ENCODE data around the gene CLCN1. TPM values are rescaled to one million over a fixed set of nuclear protein-coding genes. Genes with fewer than 3 reads are reported as not detected.

CLCN1 gene
- polyA plus RNA-seq, 3 donors = 0.04 to 0.76 (median 0.11) TPM

DNA sequence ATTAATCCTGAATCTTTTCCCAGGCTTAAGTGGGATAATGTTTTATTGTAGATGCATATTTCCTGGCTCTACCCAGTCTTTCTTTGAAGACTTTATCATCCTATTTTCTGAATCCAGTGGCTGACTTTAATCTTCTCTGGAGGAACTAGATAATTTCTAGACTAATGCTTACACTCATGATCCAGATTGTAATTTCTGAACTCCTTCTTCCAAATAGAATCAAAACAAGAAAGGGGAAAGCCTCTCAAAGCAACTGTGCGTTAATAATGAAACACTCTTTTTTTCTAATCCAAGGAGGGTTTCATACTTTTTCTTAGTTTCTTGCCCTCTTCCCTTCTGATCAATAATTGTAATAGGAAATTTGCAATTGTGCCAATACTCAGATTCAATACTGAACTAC lies 44.7 kb upstream of the CLCN1 start:
- Mint-ChIP-seq H3K36me3 (peaks cover 45% of the 10 kb centered on the region in 2 donors), H3K4me1 (peaks cover 12% of the 10 kb centered on the region), H3K27ac (no peak overlapping the region), H3K9me3 (no peaks in the 10 kb centered on the region), H3K27me3 (ENCODE audit: low read depth in 3 of 3) (peaks cover 0 to 2% (median 1%) of the 10 kb centered on the region in 3 donors), H3K4me3 (no peak overlapping the region)
- intact Hi-C loops (cut with micrococcal nuclease) = no loop called here
- no peak overlapping the region for H3K4me2 ChIP-seq (replicated peaks; ENCODE audit: extremely low read depth, low read length, poor library complexity, severe bottlenecking)
- peaks cover 6% of the 10 kb centered on the region for H3K79me2 ChIP-seq (ENCODE audit: insufficient read depth, low read length)
- no peak for DNase-seq
- no CpG with 5 or more reads among the region's 1 CpG for WGBS (ENCODE audit: insufficient coverage)
- H3K27ac ChIP-seq (ENCODE audit: low read depth in 1 of 2, low read length in 2 of 2) = no peak overlapping the region
- TF ChIP-seq CTCF (IDR thresholded peaks at IDR 0.05) = no peak
- H3K4me3 ChIP-seq (replicated peaks in 1 of 3; ENCODE audit: low read depth in 2 of 3, low read length in 3 of 3) = no peak overlapping the region
- peaks cover 28% of the 10 kb centered on the region for H4K20me1 ChIP-seq (ENCODE audit: insufficient read depth, low read length)
- no peak overlapping the region for H3K9ac ChIP-seq (ENCODE audit: insufficient read depth, low read length, poor library complexity, severe bottlenecking)
- peaks cover 34 to 60% of the 10 kb centered on the region in 2 donors for H3K36me3 ChIP-seq (replicated peaks in 1 of 2; ENCODE audit: control insufficient read depth in 1 of 2, insufficient read depth in 2 of 2, low read length in 2 of 2)
- no peaks in the 10 kb centered on the region for H3K9me3 ChIP-seq (replicated peaks in 1 of 2; ENCODE audit: control insufficient read depth in 1 of 2, insufficient read depth in 1 of 2, low read length in 2 of 2)
- H2AFZ ChIP-seq (ENCODE audit: insufficient read depth, low read depth, low read length, poor library complexity, severe bottlenecking) = no peak overlapping the region
- H3K27me3 ChIP-seq (ENCODE audit: control insufficient read depth in 2 of 2, insufficient read depth in 2 of 2, low read length in 2 of 2) = no peaks in the 10 kb centered on the region
- H3K4me1 ChIP-seq (ENCODE audit: control insufficient read depth in 1 of 2, insufficient read depth in 2 of 2, low read length in 2 of 2) = no peaks in the 10 kb centered on the region

DNA sequence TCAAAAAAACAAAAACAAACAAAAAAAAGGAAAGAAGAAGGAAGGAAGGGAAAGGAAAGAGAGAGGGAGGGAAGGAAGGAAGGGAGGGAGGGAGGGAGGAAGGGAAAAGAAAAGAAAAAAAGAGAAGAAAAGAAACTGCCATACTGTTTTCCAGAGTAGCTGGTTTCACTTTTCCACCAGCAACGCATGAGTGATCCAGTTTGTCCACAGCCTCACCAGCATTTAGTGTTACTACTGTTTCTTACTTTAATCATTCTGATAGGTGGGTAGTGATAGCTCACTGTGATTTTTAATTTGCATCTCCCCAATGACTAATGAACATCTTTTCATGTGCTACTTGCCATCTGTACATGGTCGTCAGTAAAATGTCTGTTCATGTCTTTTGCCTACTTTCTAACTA lies 43.0 kb upstream of the CLCN1 start:
- WGBS (ENCODE audit: insufficient coverage) = no CpG with 5 or more reads among the region's 2 CpGs
- Mint-ChIP-seq H3K27me3 (ENCODE audit: low read depth in 3 of 3) (peaks cover 0 to 1% (median 1%) of the 10 kb centered on the region in 3 donors), H3K9me3 (no peaks in the 10 kb centered on the region), H3K4me3 (no peak overlapping the region), H3K27ac (peak overlapping the region in 2 of 7 donors; percentile 7 to 41), H3K4me1 (peaks cover 11% of the 10 kb centered on the region), H3K36me3 (peaks cover 29% of the 10 kb centered on the region in 2 donors)
- no peaks in the 10 kb centered on the region for H3K27me3 ChIP-seq (ENCODE audit: control insufficient read depth in 2 of 2, insufficient read depth in 2 of 2, low read length in 2 of 2)
- H3K79me2 ChIP-seq (ENCODE audit: insufficient read depth, low read length) = no peaks in the 10 kb centered on the region
- H3K4me3 ChIP-seq (replicated peaks in 1 of 3; ENCODE audit: low read depth in 2 of 3, low read length in 3 of 3) = no peak overlapping the region
- no peak overlapping the region for H2AFZ ChIP-seq (ENCODE audit: insufficient read depth, low read depth, low read length, poor library complexity, severe bottlenecking)
- no peak for DNase-seq
- TF ChIP-seq CTCF (IDR thresholded peaks at IDR 0.05) = no peak
- no peak overlapping the region for H3K9ac ChIP-seq (ENCODE audit: insufficient read depth, low read length, poor library complexity, severe bottlenecking)
- intact Hi-C loops (cut with micrococcal nuclease) = no loop called here
- peaks cover 12% of the 10 kb centered on the region for H4K20me1 ChIP-seq (ENCODE audit: insufficient read depth, low read length)
- no peak overlapping the region for H3K4me2 ChIP-seq (replicated peaks; ENCODE audit: extremely low read depth, low read length, poor library complexity, severe bottlenecking)
- no peaks in the 10 kb centered on the region for H3K9me3 ChIP-seq (replicated peaks in 1 of 2; ENCODE audit: control insufficient read depth in 1 of 2, insufficient read depth in 1 of 2, low read length in 2 of 2)
- peaks cover 22 to 44% of the 10 kb centered on the region in 2 donors for H3K36me3 ChIP-seq (replicated peaks in 1 of 2; ENCODE audit: control insufficient read depth in 1 of 2, insufficient read depth in 2 of 2, low read length in 2 of 2)
- no peaks in the 10 kb centered on the region for H3K4me1 ChIP-seq (ENCODE audit: control insufficient read depth in 1 of 2, insufficient read depth in 2 of 2, low read length in 2 of 2)
- no peak overlapping the region for H3K27ac ChIP-seq (ENCODE audit: low read depth in 1 of 2, low read length in 2 of 2)
